ENCODE measurements around the gene TSC22D1.

GRCh38 chr13:44564936-44565335, 11.2 kb downstream of the TSC22D1 start:
- TF ChIP-seq JUND (IDR thresholded peaks at IDR 0.05) (no peak), TAF1 (conservative IDR thresholded peaks at IDR 0.05) (no peak), MAX (IDR thresholded peaks at IDR 0.05) (no peak), CTCF (IDR thresholded peaks at IDR 0.05; ENCODE audit: low read depth, low read length, missing input control) (no peak), REST (IDR thresholded peaks at IDR 0.05) (no peak), YY1 (IDR thresholded peaks at IDR 0.05) (no peak), RAD21 (IDR thresholded peaks at IDR 0.05) (no peak), GABPA (IDR thresholded peaks at IDR 0.05 in 1 of 2, conservative IDR thresholded peaks at IDR 0.05 in 1 of 2) (no peak), HNF4A (conservative IDR thresholded peaks at IDR 0.05) (no peak), FOXA1 (IDR thresholded peaks at IDR 0.05) (no peak), NR2F2 (IDR thresholded peaks at IDR 0.05) (no peak), ZBTB33 (IDR thresholded peaks at IDR 0.05) (no peak), ATF3 (IDR thresholded peaks at IDR 0.05) (no peak), SP1 (IDR thresholded peaks at IDR 0.05) (no peak)
